T-helper 2 cell treated with Interferon-gamma antibody and Interleukin-4, amounts not matched to agents 5 μg/mL and 100 μg/mL, for 36 hours (primary cell): ENCODE data around the gene NOTCH1.

Experiments
- DNase-seq: peaks from one replicate; pipeline ENCODE4 v3.0.0; 2021; ENCODE audit warnings: low spot score
- H3K27ac Mint-ChIP-seq: one replicate; pipeline ENCODE4 v1.8.0; 2021; ENCODE audit warnings: mild to moderate bottlenecking, mixed read lengths
- H3K27me3 Mint-ChIP-seq: one replicate; pipeline ENCODE4 v1.8.0; 2021; ENCODE audit warnings: low read depth, mixed read lengths
- H3K36me3 Mint-ChIP-seq: one replicate; pipeline ENCODE4 v1.8.0; 2021; ENCODE audit warnings: low read depth, mixed read lengths
- H3K4me1 Mint-ChIP-seq: one replicate; pipeline ENCODE4 v1.8.0; 2021; ENCODE audit warnings: low read depth, mixed read lengths
- H3K4me3 Mint-ChIP-seq: one replicate; pipeline ENCODE4 v1.8.0; 2022; ENCODE audit warnings: mild to moderate bottlenecking, moderate library complexity, mixed read lengths
- H3K9me3 Mint-ChIP-seq: one replicate; pipeline ENCODE4 v1.8.0; 2021; ENCODE audit warnings: mixed read lengths

Gene NOTCH1

GRCh38 chr9:136486131-136486530, 59.7 kb downstream of the NOTCH1 start:
- Mint-ChIP-seq H3K27me3 (no peaks in the 10 kb centered on the region), H3K4me3 (no peak overlapping the region), H3K36me3 (peaks cover 7% of the 10 kb centered on the region), H3K9me3 (no peaks in the 10 kb centered on the region), H3K4me1 (peaks cover 9% of the 10 kb centered on the region), H3K27ac (no peak overlapping the region)
- DNase-seq: no peak

GRCh38 chr9:136485049-136486045, 60.5 kb downstream of the NOTCH1 start:
- H3K4me1 Mint-ChIP-seq: peaks cover 12% of the 10 kb centered on the region
- peak overlapping the region; percentile 68 for H3K4me3 Mint-ChIP-seq
- no peaks in the 10 kb centered on the region for H3K27me3 Mint-ChIP-seq
- peak overlapping the region; percentile 49 for H3K27ac Mint-ChIP-seq
- H3K9me3 Mint-ChIP-seq: no peaks in the 10 kb centered on the region
- H3K36me3 Mint-ChIP-seq: peaks cover 8% of the 10 kb centered on the region
- peak; percentile 73 for DNase-seq

GRCh38 chr9:136484153-136485048, 61.4 kb downstream of the NOTCH1 start:
- Mint-ChIP-seq H3K4me1 (peaks cover 17% of the 10 kb centered on the region), H3K4me3 (peak overlapping the region; percentile 68), H3K36me3 (peaks cover 14% of the 10 kb centered on the region), H3K27me3 (no peaks in the 10 kb centered on the region), H3K27ac (peak overlapping the region; percentile 49), H3K9me3 (no peaks in the 10 kb centered on the region)
- peak; percentile 8 for DNase-seq

GRCh38 chr9:136483589-136484152, 62.2 kb downstream of the NOTCH1 start:
- H3K27ac Mint-ChIP-seq: peak overlapping the region; percentile 99
- H3K4me3 Mint-ChIP-seq: peak overlapping the region; percentile 96
- H3K9me3 Mint-ChIP-seq: no peaks in the 10 kb centered on the region
- peak; percentile 97 for DNase-seq
- peaks cover 14% of the 10 kb centered on the region for H3K36me3 Mint-ChIP-seq
- peaks cover 17% of the 10 kb centered on the region for H3K4me1 Mint-ChIP-seq
- H3K27me3 Mint-ChIP-seq: no peaks in the 10 kb centered on the region

GRCh38 chr9:136482793-136483588, 62.9 kb downstream of the NOTCH1 start, which contains the start of gene SEC16A:
TSS of gene SEC16A (minus strand) at chr9:136483040. CDS start at chr9:136477615, 5,425 bp downstream.
- peak within 1 kb of the TSS; percentile 96 for H3K4me3 Mint-ChIP-seq
- peaks cover 17% of the 10 kb centered on the region for H3K36me3 Mint-ChIP-seq
- no peaks in the 10 kb centered on the region for H3K9me3 Mint-ChIP-seq
- H3K27ac Mint-ChIP-seq: peak within 1 kb of the TSS; percentile 99
- peaks cover 20% of the 10 kb centered on the region for H3K4me1 Mint-ChIP-seq
- H3K27me3 Mint-ChIP-seq: no peaks in the 10 kb centered on the region
- DNase-seq: peak; percentile 98

GRCh38 chr9:136482046-136482792, 63.6 kb downstream of the NOTCH1 start:
- Mint-ChIP-seq H3K27ac (peak overlapping the region; percentile 94), H3K9me3 (no peaks in the 10 kb centered on the region), H3K4me3 (peak overlapping the region; percentile 91), H3K36me3 (peaks cover 24% of the 10 kb centered on the region), H3K4me1 (peaks cover 20% of the 10 kb centered on the region), H3K27me3 (no peaks in the 10 kb centered on the region)
- DNase-seq: peak; percentile 17

GRCh38 chr9:136481558-136481957, 64.3 kb downstream of the NOTCH1 start:
- H3K36me3 Mint-ChIP-seq: peaks cover 27% of the 10 kb centered on the region
- H3K9me3 Mint-ChIP-seq: no peaks in the 10 kb centered on the region
- H3K27ac Mint-ChIP-seq: peak overlapping the region; percentile 94
- peak overlapping the region; percentile 91 for H3K4me3 Mint-ChIP-seq
- no peak for DNase-seq
- no peaks in the 10 kb centered on the region for H3K27me3 Mint-ChIP-seq
- peaks cover 20% of the 10 kb centered on the region for H3K4me1 Mint-ChIP-seq

GRCh38 chr9:136476369-136477150, 69.3 kb downstream of the NOTCH1 start:
- Mint-ChIP-seq H3K27me3 (no peaks in the 10 kb centered on the region), H3K4me1 (peaks cover 12% of the 10 kb centered on the region), H3K27ac (no peak overlapping the region), H3K4me3 (no peak overlapping the region), H3K9me3 (no peaks in the 10 kb centered on the region), H3K36me3 (peaks cover 35% of the 10 kb centered on the region)
- DNase-seq: no peak

- H3K27ac Mint-ChIP-seq: no peak overlapping the region
Measured at GRCh38 chr9:136474974-136475865, 70.6 kb downstream of the NOTCH1 start.

GRCh38 chr9:136474021-136474640, 71.7 kb downstream of the NOTCH1 start:
- Mint-ChIP-seq H3K36me3 (peaks cover 36% of the 10 kb centered on the region), H3K27me3 (no peaks in the 10 kb centered on the region), H3K27ac (no peak overlapping the region), H3K4me1 (peaks cover 3% of the 10 kb centered on the region), H3K4me3 (no peak overlapping the region), H3K9me3 (no peaks in the 10 kb centered on the region)
- no peak for DNase-seq

More at GRCh38 chr9:136474974-136475865, 70.6 kb downstream of the NOTCH1 start:
- Mint-ChIP-seq H3K36me3 (peaks cover 37% of the 10 kb centered on the region), H3K27me3 (no peaks in the 10 kb centered on the region), H3K4me3 (no peak overlapping the region), H3K4me1 (peaks cover 6% of the 10 kb centered on the region), H3K9me3 (no peaks in the 10 kb centered on the region)
- DNase-seq: no peak

- no peak overlapping the region for H3K27ac Mint-ChIP-seq
- no peaks in the 10 kb centered on the region for H3K27me3 Mint-ChIP-seq
- no peaks in the 10 kb centered on the region for H3K4me1 Mint-ChIP-seq
- peaks cover 35% of the 10 kb centered on the region for H3K36me3 Mint-ChIP-seq
- no peak overlapping the region for H3K4me3 Mint-ChIP-seq
- DNase-seq: no peak
- H3K9me3 Mint-ChIP-seq: no peaks in the 10 kb centered on the region
Measured at GRCh38 chr9:136473354-136473721, 72.5 kb downstream of the NOTCH1 start.
